OCI-LY3 (cell line): ENCODE measurements around the gene NKRF.

ENCODE experiments used
- H2AFZ ChIP-seq: fragments of 200-600, 300-600 bp; shearing (Covaris generic); 2 replicates; pipeline ENCODE4 v1.6.0; 2014; ENCODE audit warnings: antibody characterized with exemption, low read depth, low read length
- H3K27ac ChIP-seq: fragments of 200-600, 300-600 bp; sonication (generic); 2 replicates; pipeline ENCODE4 v1.5.1; 2014; ENCODE audit warnings: mild to moderate bottlenecking, low read length, moderate library complexity, mixed read lengths
- H3K27me3 ChIP-seq: fragments of 200-600, 300-600 bp; sonication (generic); 2 replicates; pipeline ENCODE4 v1.6.1; 2014; ENCODE audit warnings: low read depth, low read length, mixed read lengths
- H3K36me3 ChIP-seq: fragments of 200-600, 300-600 bp; sonication (generic); replicated peaks from 2 replicates; pipeline ENCODE3; 2014; ENCODE audit warnings: low read depth, low read length, mixed read lengths
- H3K4me1 ChIP-seq: fragments of 300-600, 200-600 bp; sonication (generic); 2 replicates; pipeline ENCODE4 v1.6.1; 2014; ENCODE audit warnings: low read length, mixed read lengths
- H3K4me2 ChIP-seq: fragments of 200-600, 300-600 bp; sonication (generic); 2 replicates; pipeline ENCODE4 v1.6.1; 2014; ENCODE audit warnings: low read length, mixed read lengths
- H3K4me3 ChIP-seq: fragments of 300-600, 200-600 bp; sonication (generic); 2 replicates; pipeline ENCODE4 v1.5.1; 2014; ENCODE audit warnings: antibody characterized with exemption, mild to moderate bottlenecking, low read length, moderate library complexity
- H3K79me2 ChIP-seq: fragments of 300-600, 200-600 bp; shearing (Covaris generic); 2 replicates; pipeline ENCODE4 v1.6.1; 2014; ENCODE audit warnings: mild to moderate bottlenecking, low read length, mixed read lengths
- H3K9ac ChIP-seq: fragments of 300-600, 200-600 bp; shearing (Covaris generic); 2 replicates; pipeline ENCODE4 v1.6.0; 2014; ENCODE audit warnings: mild to moderate bottlenecking, low read length, moderate library complexity
- H3K9me3 ChIP-seq: fragments of 200-600, 300-600 bp; shearing (Covaris generic); 2 replicates; pipeline ENCODE4 v1.6.1; 2014; ENCODE audit warnings: low read length, mixed read lengths; ENCODE audit not compliant: insufficient read depth
- H4K20me1 ChIP-seq: fragments of 200-600, 300-600 bp; sonication (generic); 2 replicates; pipeline ENCODE4 v1.6.1; 2016; ENCODE audit warnings: low read length, mixed read lengths; ENCODE audit not compliant: insufficient read depth
- EZH2phosphoT487 ChIP-seq: fragments of 200-600 bp; shearing (Covaris generic); IDR thresholded peaks from 2 replicates; pipeline ENCODE4 v1.6.1; 2018; ENCODE audit warnings: antibody characterized with exemption, mixed run types, low read depth
- TF ChIP-seq, protein P1 (sequence below): fragments of 200-600, 300-600 bp; sonication (generic); IDR thresholded peaks from 2 replicates; pipeline ENCODE4 v1.5.1; 2014; ENCODE audit warnings: antibody characterized with exemption, low read length, low read depth

NKRF gene

DNA sequence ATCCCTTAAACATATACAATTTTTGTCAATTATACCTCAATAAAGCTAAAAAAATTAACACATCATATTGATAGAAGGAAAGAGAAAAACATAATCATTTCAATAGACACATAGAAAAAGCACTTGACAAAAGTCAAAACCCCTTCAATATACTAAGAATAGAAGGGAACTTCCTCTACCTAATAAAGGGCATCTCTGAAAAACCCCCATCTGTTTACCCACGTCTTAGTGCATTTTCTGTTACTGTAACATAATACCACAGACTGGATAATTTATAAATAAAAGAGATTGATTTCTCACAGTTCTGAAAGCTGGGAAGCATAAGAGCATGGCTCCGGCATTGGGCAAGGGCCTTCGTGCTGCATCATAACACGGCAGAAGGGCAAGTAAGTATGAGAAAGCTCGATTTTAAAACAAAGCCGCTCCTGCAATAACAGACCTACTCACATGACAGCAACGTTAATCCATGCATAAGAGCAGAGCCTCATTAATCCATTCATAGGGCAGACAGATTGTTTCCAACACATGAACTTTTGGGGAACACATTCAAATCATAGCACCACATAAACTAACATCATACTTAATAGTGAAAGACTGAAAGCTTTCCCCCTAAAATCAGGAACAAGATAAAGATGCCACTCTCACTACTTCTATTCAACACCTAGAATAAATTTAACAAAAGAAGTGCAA, 56.8 kb downstream of the NKRF start:
- H3K9ac ChIP-seq = 0 out of 2 replicates have a peak overlapping the region, but pooled peaks have one; percentile 8
- no peaks in the 10 kb centered on the region for H3K36me3 ChIP-seq
- H3K4me1 ChIP-seq = peaks cover 21% of the 10 kb centered on the region
- no peaks in the 10 kb centered on the region for H3K27me3 ChIP-seq
- H3K9me3 ChIP-seq = no peaks in the 10 kb centered on the region
- TF ChIP-seq, protein P1, sequence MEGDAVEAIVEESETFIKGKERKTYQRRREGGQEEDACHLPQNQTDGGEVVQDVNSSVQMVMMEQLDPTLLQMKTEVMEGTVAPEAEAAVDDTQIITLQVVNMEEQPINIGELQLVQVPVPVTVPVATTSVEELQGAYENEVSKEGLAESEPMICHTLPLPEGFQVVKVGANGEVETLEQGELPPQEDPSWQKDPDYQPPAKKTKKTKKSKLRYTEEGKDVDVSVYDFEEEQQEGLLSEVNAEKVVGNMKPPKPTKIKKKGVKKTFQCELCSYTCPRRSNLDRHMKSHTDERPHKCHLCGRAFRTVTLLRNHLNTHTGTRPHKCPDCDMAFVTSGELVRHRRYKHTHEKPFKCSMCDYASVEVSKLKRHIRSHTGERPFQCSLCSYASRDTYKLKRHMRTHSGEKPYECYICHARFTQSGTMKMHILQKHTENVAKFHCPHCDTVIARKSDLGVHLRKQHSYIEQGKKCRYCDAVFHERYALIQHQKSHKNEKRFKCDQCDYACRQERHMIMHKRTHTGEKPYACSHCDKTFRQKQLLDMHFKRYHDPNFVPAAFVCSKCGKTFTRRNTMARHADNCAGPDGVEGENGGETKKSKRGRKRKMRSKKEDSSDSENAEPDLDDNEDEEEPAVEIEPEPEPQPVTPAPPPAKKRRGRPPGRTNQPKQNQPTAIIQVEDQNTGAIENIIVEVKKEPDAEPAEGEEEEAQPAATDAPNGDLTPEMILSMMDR = no peak
- no peak for TF ChIP-seq EZH2phosphoT487
- H4K20me1 ChIP-seq = no peaks in the 10 kb centered on the region
- peak overlapping the region; percentile 51 for H3K4me3 ChIP-seq
- H2AFZ ChIP-seq = no peak overlapping the region
- peaks cover 41% of the 10 kb centered on the region for H3K79me2 ChIP-seq
- H3K4me2 ChIP-seq = peak overlapping the region; percentile 74
- H3K27ac ChIP-seq = peak overlapping the region; percentile 46

DNA sequence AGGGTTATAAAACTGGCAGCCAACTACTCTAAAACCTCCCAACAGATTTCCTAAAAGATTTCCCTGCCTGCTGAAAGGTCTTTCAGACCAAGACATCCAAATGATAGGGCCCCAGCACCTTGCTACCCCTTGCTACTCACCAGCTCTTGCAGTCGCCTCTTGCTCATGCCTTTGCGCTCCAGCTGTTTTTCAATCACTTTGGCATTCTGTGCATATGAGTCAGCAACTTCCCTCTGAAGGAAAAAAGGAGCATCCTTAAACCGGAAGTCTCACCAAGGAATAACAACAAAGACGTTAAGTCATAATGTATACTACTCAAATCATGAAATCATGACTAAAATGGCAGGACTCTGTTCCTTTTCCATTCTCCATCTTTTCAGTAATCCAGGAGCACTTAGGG, 65.0 kb downstream of the NKRF start:
- Histone ChIP-seq H3K27me3 (no peaks in the 10 kb centered on the region), H3K27ac (no peak overlapping the region), H3K9ac (no peak overlapping the region), H2AFZ (no peak overlapping the region), H3K4me3 (no peak overlapping the region), H3K4me2 (no peak overlapping the region), H4K20me1 (no peaks in the 10 kb centered on the region), H3K79me2 (no peaks in the 10 kb centered on the region), H3K36me3 (no peaks in the 10 kb centered on the region), H3K4me1 (no peaks in the 10 kb centered on the region), H3K9me3 (no peaks in the 10 kb centered on the region)
- TF ChIP-seq, protein P1 = no peak
- TF ChIP-seq EZH2phosphoT487 = no peak

DNA sequence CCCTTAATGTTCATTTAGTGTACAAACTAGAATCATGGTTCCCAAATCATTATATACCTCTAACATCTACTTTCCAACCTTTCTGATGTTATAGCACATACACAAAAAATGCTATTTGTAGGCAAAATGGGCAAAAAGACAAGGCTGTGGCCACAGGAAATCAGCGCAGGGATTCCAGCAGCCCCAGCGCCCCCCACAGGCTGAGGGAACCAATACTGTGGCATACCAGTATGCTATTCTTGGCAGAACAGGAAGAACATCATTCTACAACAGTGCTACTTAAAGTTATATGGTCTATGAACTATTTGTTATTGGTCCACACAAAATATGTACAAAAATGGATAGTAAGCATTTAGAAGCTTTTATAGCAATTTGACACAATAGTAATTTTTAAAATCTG, 66.4 kb downstream of the NKRF start:
- H4K20me1 ChIP-seq = no peaks in the 10 kb centered on the region
- H3K27ac ChIP-seq = no peak overlapping the region
- no peaks in the 10 kb centered on the region for H3K9me3 ChIP-seq
- no peaks in the 10 kb centered on the region for H3K36me3 ChIP-seq
- H3K4me2 ChIP-seq = no peak overlapping the region
- no peak overlapping the region for H3K4me3 ChIP-seq
- no peak overlapping the region for H3K9ac ChIP-seq
- no peaks in the 10 kb centered on the region for H3K4me1 ChIP-seq
- TF ChIP-seq, protein P1 = peak; percentile 27; the same call in 1 of the 2 replicates
- no peak for TF ChIP-seq EZH2phosphoT487
- no peaks in the 10 kb centered on the region for H3K27me3 ChIP-seq
- no peak overlapping the region for H2AFZ ChIP-seq
- no peaks in the 10 kb centered on the region for H3K79me2 ChIP-seq
